ENCODE measurements around the gene RTN4RL2.

- TF ChIP-seq, protein P1, sequence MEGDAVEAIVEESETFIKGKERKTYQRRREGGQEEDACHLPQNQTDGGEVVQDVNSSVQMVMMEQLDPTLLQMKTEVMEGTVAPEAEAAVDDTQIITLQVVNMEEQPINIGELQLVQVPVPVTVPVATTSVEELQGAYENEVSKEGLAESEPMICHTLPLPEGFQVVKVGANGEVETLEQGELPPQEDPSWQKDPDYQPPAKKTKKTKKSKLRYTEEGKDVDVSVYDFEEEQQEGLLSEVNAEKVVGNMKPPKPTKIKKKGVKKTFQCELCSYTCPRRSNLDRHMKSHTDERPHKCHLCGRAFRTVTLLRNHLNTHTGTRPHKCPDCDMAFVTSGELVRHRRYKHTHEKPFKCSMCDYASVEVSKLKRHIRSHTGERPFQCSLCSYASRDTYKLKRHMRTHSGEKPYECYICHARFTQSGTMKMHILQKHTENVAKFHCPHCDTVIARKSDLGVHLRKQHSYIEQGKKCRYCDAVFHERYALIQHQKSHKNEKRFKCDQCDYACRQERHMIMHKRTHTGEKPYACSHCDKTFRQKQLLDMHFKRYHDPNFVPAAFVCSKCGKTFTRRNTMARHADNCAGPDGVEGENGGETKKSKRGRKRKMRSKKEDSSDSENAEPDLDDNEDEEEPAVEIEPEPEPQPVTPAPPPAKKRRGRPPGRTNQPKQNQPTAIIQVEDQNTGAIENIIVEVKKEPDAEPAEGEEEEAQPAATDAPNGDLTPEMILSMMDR (IDR thresholded peaks at IDR 0.05) = peak in 5 of 6 experiments; percentile 11 to 50 (median 34)
- no peak for TF ChIP-seq POLR2A (IDR thresholded peaks at IDR 0.05)
Observed at GRCh38 chr11:57491371-57492061, 31.2 kb downstream of the RTN4RL2 start.
